Stimulated activated CD4-positive, alpha-beta T cell treated with anti-CD3 and anti-CD28 coated beads, Interleukin-12 subunit alpha, Interleukin-12 subunit beta, amount 100 ng/mL, for 24 hours (primary cell): Measurements from ENCODE around the gene ADAMTSL4.

Experiments
- DNase-seq, 2 experiments: peaks; one replicate each; pipeline ENCODE4 v3.0.0-alpha.2; 2020; ENCODE audit warnings: low read depth in 2 of 2

The ADAMTSL4 gene

GRCh38 chr1:150534002-150534401 is 15.2 kb upstream of the ADAMTSL4 start:
- no peak for DNase-seq

GRCh38 chr1:150535511-150536287 is 13.5 kb upstream of the ADAMTSL4 start:
- DNase-seq = no peak

- DNase-seq = no peak
Observed at GRCh38 chr1:150536836-150537731, 12.1 kb upstream of the ADAMTSL4 start.

DNA sequence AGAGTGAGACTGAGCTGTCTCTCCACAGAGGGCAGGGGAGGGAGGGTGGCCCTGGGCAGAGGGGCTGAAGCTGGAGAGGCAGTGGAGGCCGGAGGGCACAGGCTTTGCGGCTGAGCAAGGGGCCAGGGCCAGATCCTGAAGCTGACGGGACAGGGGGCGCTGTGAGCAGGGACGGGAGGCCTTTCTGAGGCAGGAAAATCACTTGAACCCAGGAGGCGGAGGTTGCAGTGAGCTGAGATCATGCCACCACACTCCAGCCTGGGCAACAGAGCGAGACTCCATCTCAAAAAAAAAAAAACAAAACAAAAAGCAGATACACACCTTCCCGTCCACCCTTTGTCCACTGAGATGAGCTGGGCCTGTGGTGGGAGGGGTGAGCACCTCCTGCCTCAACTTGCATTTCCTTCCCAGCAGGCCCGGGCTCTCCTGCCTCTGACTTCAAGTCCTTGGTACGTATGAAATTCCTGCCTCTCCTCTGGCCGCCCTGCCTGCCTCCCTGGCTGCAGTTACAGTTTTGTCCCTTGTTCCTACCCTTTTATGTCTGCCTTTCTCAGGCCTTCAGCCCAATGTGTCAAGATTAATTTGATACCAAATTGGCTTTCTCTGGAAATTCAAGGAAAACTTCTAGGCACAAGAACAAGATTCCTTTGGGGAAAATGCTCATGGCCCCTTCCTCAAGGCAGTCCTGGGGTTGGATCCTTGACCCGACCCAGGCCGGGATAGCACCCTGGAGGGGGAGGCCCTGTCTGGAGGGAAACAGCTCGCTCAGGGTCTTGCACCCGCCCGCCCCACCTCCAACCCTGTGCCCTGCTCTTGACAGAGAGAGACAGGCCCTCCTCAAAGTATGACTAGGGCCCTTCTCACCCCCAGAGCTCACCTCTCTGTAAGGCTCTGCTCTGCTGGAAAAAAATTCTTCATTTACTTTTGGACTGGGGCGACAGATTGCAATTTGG is 11.2 kb upstream of the ADAMTSL4 start:
- no peak for DNase-seq

GRCh38 chr1:150543500-150544143 is 5.6 kb upstream of the ADAMTSL4 start:
- no peak for DNase-seq

GRCh38 chr1:150544204-150544603 is 5.0 kb upstream of the ADAMTSL4 start:
- DNase-seq = no peak

GRCh38 chr1:150545486-150546032 is 3.6 kb upstream of the ADAMTSL4 start:
- DNase-seq = no peak

DNA sequence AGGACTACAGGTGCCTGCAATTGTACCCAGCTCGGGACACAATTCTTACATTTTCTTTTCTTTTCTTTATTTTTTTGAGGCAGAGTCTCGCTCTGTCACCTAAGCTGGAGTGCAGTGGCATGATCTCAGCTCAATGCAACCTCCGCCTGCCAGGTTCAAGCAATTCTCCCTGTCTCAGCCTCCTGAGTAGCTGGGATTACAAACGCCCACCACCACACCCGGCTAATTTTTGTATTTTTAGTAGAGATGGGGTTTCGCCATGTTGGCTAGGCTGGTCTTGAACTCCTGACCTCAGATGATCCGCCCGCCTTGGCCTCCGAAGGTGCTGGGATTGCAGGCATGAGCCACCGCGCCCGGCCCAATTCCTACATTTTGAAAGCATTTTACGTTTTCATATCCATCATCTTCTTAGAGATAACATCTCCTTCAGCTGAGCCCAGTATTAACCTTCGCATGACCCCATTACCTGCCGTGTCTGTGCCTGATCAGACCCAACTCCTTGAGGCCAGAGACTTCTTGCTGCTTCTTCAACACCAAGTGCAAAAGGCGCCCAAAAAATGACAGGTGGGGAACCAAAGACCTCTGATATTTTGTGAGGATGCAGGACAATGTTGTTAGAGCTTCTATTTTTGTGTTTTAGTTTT is 2.8 kb upstream of the ADAMTSL4 start:
- no peak for DNase-seq

GRCh38 chr1:150548324-150548631 is 930 bp upstream of the ADAMTSL4 start:
- DNase-seq = no peak

- no peak for DNase-seq
Observed at GRCh38 chr1:150549496-150550221, 451 bp downstream of the ADAMTSL4 start.

- DNase-seq = no peak
Observed at GRCh38 chr1:150550222-150551050, 1.2 kb downstream of the ADAMTSL4 start.

GRCh38 chr1:150551051-150551783 is 2.0 kb downstream of the ADAMTSL4 start:
- no peak for DNase-seq

DNA sequence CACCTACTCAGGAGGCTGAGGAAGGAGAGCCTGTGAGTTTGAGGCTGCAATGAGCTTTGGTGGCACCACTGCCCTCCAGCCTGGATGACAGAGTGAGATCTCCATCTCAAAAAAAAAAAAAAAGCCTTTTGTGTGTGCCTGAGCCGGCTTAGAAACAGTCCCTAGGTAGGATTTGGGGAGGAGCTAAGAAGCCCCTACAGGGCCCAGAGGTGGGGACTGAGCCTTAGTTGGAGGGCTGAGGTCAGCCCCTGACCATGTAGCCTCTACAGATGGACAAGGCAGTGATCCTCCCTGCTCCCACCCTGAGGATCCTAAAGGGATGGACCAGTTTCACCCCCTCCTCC is 2.5 kb downstream of the ADAMTSL4 start:
- DNase-seq = no peak

DNA sequence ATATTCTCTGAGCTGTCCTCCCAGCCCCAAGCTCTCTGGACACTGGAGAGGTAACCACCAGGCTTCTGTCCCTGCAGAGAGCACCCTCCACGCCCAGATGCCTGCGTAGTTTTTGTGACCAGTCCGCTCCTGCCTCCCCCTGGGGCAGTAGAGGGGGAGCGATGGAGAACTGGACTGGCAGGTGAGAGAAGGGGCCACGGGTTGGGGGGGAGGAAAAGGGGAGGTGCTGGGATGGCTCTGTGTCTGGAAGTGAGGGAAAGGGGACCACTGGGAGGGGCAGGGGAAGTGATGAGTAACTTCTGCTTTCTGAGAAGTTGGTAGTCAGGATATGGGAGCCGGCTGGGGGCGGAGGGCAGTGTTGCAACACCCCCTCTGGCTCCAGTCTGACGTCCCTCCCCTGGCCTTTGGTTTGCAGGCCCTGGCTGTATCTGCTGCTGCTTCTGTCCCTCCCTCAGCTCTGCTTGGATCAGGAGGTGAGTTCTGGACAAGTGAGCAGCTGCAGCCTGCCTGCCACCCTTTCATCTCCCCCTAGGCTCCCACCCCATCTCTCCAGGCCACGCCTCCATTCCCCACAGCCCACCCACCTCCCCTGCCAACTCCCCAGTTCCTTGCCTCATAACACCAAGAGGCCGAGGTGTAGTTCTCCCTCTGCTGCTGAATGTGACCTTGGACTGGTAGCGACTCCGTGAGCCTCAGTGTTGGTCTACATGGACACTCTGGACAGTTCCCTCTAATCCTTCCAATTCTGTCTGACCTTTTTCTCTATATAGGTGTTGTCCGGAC is 3.1 kb downstream of the ADAMTSL4 start:
- no peak for DNase-seq

- DNase-seq = no peak
Observed at GRCh38 chr1:150552911-150553289, 3.7 kb downstream of the ADAMTSL4 start.

DNA sequence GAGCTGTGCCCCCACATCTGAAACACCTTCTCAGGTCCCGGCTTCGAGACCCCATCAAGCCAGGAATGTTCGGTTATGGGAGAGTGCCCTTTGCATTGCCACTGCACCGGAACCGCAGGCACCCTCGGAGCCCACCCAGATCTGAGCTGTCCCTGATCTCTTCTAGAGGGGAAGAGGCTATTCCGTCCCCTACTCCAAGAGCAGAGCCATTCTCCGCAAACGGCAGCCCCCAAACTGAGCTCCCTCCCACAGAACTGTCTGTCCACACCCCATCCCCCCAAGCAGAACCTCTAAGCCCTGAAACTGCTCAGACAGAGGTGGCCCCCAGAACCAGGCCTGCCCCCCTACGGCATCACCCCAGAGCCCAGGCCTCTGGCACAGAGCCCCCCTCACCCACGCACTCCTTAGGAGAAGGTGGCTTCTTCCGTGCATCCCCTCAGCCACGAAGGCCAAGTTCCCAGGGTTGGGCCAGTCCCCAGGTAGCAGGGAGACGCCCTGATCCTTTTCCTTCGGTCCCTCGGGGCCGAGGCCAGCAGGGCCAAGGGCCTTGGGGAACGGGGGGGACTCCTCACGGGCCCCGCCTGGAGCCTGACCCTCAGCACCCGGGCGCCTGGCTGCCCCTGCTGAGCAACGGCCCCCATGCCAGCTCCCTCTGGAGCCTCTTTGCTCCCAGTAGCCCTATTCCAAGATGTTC is 4.3 kb downstream of the ADAMTSL4 start:
- DNase-seq = no peak

GRCh38 chr1:150554086-150554452 is 4.9 kb downstream of the ADAMTSL4 start:
- DNase-seq = no peak
